Epithelial cell of prostate (primary cell): ENCODE measurements around the gene PFKM.

Experiments
- DNase-seq: peaks from one replicate; pipeline ENCODE4 v3.0.0-alpha.2; 2011; ENCODE audit warnings: low read depth, low spot score
- H3K27ac ChIP-seq: fragments of 450-650 bp; 2 replicates; pipeline ENCODE4 v1.5.1; 2017; ENCODE audit warnings: mild to moderate bottlenecking

PFKM gene

DNA sequence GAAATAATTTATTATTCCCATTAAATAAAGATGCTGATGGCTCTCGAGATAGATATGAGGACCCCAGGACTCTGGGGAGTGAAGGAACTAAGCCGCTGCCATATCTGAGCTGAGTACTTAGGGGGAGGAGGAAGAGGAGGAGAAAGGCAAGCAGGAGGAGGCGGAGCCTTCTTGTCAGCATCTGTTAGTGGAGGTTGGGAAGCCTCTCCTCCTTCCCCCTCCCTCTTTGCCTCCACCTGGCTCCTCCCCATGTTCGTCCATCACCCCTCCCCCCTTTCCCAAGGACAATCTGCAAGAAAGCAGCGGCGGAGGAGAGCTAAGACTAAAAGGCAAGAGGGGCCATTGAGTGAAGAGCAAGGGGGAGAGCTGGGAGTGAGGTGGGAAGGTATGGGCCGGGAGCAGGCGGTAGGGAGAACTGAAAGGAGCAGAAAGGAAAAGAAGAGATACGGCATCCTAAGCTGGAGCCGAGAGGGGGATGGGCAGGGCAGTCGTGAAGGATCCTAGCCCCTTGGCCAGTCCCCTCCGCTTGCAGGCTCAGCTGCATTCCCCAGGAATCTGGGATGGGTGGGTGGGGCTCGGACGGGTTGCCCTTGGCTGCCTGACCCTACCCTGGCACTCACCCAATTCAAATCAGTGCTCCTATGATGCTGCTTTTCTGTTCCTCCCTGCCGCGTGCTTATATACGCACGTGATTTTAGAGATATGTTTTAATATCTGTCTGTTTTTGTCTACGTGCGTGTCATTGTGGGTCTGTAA, at the start of gene PFKM:
Gene PFKM, plus strand, starts transcription at position 287 of the 756 bp plus-strand sequence. CDS start 3,411 bp downstream, outside the sequence.
- DNase-seq = peak; percentile 60
- no peak within 1 kb of the TSS for H3K27ac ChIP-seq

- no peak for DNase-seq
- H3K27ac ChIP-seq = no peak overlapping the region
Observed at GRCh38 chr12:48070033-48070432, 49.1 kb upstream of the PFKM start.

GRCh38 chr12:48070731-48071130, 48.4 kb upstream of the PFKM start:
- no peak for DNase-seq

DNA sequence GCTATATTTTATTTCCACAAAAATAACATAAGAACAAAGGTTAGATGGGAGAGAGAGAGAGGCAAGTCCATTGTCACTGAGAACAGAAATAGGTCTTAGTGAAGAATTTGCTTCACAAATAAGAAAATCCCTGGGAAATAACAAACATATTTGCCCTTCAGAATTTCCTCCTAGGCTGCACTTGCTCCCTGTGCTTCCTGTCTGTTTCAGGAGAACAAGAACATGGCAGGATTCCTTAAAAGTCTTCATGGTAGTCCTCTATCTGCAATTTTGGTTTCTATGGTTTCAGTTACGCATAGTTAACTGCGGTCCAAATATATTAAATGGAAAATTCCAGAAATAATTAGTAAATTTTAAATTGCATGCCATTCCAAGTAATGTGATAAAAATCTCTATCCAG, 47.4 kb upstream of the PFKM start:
- H3K27ac ChIP-seq = no peak overlapping the region
- DNase-seq = no peak

More at GRCh38 chr12:48070731-48071130, 48.4 kb upstream of the PFKM start:
- H3K27ac ChIP-seq = no peak overlapping the region

DNA sequence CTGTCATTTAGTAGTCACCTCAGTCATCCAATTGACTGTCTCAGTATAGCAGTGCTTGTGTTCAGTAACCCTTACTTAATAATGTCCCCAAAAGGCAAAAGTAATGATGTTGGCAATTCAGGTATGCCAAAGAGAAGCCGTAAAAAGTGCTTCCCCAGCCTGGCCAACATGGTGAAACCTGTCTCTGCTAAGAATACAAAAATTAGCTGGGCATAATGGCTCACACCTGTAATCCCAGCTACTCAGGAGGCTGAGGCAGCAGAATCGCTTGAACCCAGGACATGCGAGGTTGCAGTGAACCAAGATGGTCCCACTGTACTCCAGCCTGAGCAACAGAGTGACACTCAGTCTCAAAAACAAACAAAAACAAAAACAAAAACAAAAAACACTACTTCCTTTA, 46.9 kb upstream of the PFKM start:
- DNase-seq = no peak
- no peak overlapping the region for H3K27ac ChIP-seq

GRCh38 chr12:48074266-48074665, 44.9 kb upstream of the PFKM start:
- DNase-seq = no peak
- H3K27ac ChIP-seq = no peak overlapping the region

DNA sequence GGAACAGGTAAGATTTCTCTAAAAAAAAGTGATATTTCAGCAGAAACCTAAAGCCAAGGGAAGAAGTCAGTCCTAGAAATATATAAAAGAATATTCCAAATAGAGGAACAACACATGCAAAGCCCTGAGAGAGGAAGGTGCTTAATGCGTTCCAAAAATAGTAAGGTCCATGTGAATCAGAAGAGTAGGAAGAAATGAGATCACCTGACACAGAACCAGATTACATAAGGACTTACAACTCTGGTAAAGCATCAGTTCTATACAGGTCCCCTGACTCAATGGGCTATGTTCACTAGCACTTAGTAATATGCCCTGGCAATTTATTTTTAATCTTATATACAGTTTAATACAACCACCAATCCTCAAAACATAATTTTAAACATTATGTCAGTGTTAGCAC, 43.3 kb upstream of the PFKM start:
- DNase-seq = no peak
- H3K27ac ChIP-seq = no peak overlapping the region

GRCh38 chr12:48077111-48077510, 42.1 kb upstream of the PFKM start:
- DNase-seq = no peak
- H3K27ac ChIP-seq = no peak overlapping the region

DNA sequence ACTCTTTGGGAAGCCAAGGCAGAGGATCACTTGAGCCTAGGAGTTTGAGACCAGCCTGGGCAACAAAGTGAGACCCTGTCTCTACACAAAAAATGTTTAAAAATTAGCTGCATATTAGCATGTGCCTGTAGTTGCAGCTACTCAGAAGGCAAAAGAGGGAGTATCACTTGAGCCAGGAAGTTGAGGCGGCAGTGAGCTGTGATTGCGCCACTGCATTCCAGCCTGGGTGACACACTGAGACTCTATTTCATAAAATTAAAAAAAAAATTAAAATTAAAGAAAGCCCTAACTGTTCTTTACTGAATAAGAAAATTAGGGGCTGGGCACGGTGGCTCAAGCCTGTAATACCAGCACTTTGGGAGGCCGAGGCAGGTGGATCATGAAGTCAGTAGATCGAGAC, 40.3 kb upstream of the PFKM start:
- DNase-seq = no peak

DNA sequence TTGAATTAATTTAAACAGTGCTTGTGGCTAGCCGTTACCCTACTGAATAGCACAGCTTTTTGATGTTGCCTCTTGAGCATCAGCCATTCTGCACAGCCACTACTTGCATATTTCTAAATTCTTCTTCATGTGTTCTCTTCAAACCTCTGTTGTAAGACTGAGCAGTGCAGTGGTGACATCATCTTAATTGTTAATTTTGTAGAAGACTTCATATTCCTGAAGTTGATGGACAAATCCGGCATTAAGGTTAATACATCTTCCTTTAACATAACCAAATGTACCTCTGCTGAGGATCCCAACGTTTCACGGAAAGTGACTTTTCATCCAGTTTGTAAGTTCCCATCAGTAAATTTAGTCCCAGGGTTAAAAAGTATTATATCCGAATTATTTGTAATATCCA, 38.9 kb upstream of the PFKM start:
- no peak overlapping the region for H3K27ac ChIP-seq
- DNase-seq = no peak

More for the DNA sequence above, 40.3 kb upstream of the PFKM start:
- H3K27ac ChIP-seq = peak overlapping the region; percentile 6

GRCh38 chr12:48080821-48081220, 38.3 kb upstream of the PFKM start:
- no peak overlapping the region for H3K27ac ChIP-seq
- DNase-seq = no peak

GRCh38 chr12:48084066-48084465, 35.1 kb upstream of the PFKM start:
- H3K27ac ChIP-seq = no peak overlapping the region
- DNase-seq = no peak

- no peak overlapping the region for H3K27ac ChIP-seq
- no peak for DNase-seq
Observed at GRCh38 chr12:48084841-48085460, 34.2 kb upstream of the PFKM start.

DNA sequence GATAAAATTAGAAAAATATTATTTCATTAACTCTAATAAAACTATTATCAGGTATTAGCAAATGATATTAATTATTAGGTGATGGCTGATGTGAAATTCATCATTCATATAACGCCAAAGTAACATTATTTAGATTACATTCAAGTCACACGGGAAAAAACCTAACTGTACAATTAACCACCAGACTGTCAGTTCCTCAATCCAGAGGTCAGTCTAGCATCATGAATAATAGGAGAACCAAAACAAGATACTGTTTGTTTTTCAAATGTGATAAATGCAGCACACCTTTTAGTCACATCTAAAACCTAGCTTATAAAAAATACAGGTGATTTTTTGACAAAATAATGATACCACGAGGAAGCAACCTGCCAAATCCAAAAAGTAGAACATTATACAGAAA, 32.8 kb upstream of the PFKM start:
- no peak for DNase-seq

GRCh38 chr12:48092611-48093010, 26.6 kb upstream of the PFKM start:
- no peak overlapping the region for H3K27ac ChIP-seq
- DNase-seq = no peak

More for the DNA sequence above, 32.8 kb upstream of the PFKM start:
- no peak overlapping the region for H3K27ac ChIP-seq

- no peak for DNase-seq
- no peak overlapping the region for H3K27ac ChIP-seq
Observed at GRCh38 chr12:48104531-48104930, 14.6 kb upstream of the PFKM start.

DNA sequence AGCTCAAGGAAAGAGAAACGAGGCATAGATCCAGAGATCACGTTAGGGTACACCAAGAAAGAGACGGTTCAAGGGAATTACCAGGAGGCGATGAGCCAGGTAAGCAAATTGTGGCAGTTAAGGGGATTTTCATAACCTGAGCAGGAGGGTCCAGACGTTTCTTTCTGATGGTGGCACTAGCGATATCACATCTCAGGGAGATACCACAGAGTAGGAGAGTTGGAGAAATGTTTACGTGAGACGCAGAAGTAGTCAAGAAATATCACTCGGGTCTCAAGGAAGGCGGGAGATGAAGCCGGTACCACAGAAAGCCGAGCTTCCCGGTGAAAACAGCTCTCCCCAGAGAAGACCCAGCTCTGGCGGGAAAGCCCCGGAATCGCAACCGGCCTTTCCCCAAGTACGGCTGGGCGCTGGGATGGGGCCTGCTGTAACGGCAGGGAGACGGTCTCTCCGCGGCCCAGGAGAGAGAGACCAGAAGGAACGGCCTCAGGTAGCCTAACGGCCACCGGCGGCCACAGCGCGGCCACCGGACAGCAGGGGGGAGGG, 13.8 kb upstream of the PFKM start:
- DNase-seq = no peak
- peak overlapping the region; percentile 89 for H3K27ac ChIP-seq

DNA sequence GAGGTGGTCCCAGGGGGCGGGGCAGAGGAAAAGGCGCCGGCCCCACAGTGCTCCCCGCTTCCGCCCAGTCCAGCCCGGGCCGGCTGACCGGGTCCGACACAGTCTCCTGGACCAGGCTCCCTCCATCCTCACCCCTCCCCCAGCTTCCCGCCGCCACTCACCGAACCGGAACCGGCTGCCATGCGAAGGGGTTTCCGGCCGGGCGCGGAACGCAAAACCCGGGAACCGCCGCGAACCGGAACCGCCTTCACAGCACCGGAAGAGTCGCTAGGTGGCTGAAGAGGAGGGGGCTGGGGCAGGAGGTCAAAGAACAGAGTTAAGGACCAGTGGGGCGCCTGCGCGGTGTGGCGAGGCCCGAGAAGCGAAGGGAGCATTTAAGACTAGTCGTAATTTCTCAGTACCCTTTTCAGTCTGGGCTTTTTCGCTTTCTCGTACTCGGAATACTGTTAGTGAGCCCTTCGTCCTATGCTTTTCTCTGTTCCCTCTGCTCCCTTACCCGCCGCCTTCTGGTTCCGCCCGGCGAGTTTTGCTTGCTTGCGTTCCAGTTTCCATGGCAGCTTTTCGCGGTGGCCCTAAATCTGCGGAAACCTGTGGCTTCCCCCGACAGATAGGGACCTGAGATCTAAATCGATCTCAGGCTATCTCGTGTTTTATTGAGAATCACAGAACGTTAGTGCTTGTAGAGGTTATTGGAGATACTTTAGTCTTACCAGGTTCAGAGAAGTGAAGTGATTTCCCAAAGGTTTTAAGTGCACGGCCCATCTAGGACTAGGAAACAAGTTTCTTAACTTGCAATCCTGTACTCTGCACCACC, 13.1 kb upstream of the PFKM start, which contains the start of gene SENP1:
Gene SENP1, minus strand, starts transcription at position 213 of the 814 bp plus-strand sequence. CDS start 4,607 bp downstream, outside the sequence.
- peak; percentile 14 for DNase-seq
- H3K27ac ChIP-seq = peak within 1 kb of the TSS; percentile 89

DNA sequence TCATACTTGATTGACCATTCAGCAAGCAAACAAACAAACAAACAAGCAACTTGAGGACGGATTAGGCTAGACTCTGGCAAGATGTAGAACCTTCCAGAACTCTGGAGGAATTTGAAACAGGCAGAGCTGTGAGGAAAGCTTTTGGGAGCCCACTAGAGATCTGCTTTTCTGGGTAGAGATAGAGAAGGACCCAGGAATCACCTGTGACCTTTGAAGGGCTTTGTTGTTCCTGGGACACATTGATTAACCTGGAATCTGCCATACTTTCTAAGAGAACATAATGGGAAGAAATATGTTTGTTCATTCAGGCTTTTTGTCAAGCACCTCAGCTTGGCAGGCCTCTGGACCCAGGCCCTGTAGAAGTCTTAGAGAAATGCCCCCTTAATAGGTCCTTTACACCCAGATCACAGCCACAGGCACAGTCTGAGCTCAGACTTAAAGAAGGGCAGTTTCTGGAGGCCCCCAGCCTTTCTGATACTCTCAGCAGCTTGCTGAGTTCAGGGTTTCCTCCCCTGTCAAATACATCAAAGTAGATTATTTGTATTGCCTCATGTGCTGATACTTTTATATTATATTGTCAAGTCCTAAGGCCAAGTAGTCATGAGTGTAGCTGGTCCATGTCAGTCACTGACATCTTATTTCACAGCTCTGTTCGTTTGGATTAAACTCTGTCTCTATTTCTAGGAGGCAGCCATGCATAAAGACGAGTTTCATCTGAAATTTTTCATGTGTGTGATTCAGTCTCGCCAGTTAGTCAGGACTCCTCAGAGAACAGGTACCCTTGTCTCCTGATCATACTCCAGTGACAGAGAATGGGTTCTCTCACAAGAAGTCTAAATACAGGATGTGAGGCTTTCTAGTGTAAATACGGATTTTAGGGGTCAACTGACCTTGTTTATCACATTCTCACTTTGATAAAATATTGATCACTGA, 12.2 kb upstream of the PFKM start:
- DNase-seq = no peak
- peak overlapping the region; percentile 89 for H3K27ac ChIP-seq
